DND-41 (cell line): ENCODE data around the gene PDE4B.

Experiments used
- CTCF ChIP-seq: IDR thresholded peaks from 2 replicates; pipeline ENCODE4 v1.5.1; 2012; ENCODE audit warnings: borderline replicate concordance, low read length, moderate library complexity, mild to moderate bottlenecking; ENCODE audit not compliant: poor library complexity, severe bottlenecking; ENCODE audit errors: extremely low read depth
- EZH2 ChIP-seq: IDR thresholded peaks from 3 replicates; pipeline ENCODE4 v1.6.1; 2012; ENCODE audit warnings: borderline replicate concordance, low read depth, mild to moderate bottlenecking, moderate library complexity, low read length, inconsistent platforms; ENCODE audit not compliant: severe bottlenecking

- TF ChIP-seq EZH2 (no peak), CTCF (no peak)
These were observed 564.9 kb downstream of the PDE4B start for GRCh38 chr1:66357478-66358197.
